HEK293 (cell line): Measurements from ENCODE around the gene HIGD2B.
A peak's percentile ranks its signal among the peaks of the same experiment; 100 is the strongest.
"Not testable (repeated sequence)": the region's sequence is repeated elsewhere in the genome, so short reads cannot be mapped to it uniquely, and the experiment has no call there.

Experiments used
- CTCF ChIA-PET: fragments of 350-600 bp; formaldehyde crosslinking; extraction: SDS; loops from one replicate; lab custom pipeline; 2021; ENCODE audit warnings: antibody characterized with exemption; lab: Yijun Ruan, JAX
- POLR2A ChIA-PET: fragments of 300-600 bp; formaldehyde crosslinking; extraction: SDS; loops from one replicate; lab custom pipeline; 2020; ENCODE audit warnings: antibody characterized with exemption, inconsistent platforms; lab: Yijun Ruan, JAX
- H3K27ac ChIP-seq: fragments of 200-500 bp; sonication (Bioruptor generic); 2 replicates; pipeline ENCODE4 v1.5.1; 2014; ENCODE audit warnings: low read depth, low read length, control low read depth, inconsistent platforms; ENCODE audit errors: extremely low read depth
- H3K36me3 ChIP-seq, 2 experiments: fragments of 200-500 bp in 1 of 2; sonication (Bioruptor generic) in 1 of 2; 1 replicate in 1 of 2; 2 replicates in 1 of 2; pipeline ENCODE4 v1.5.1; 2014 to 2017; ENCODE audit warnings: inconsistent platforms in 2 of 2, low read length in 2 of 2; ENCODE audit not compliant: control insufficient read depth in 2 of 2, insufficient read depth in 1 of 2
- H3K4me1 ChIP-seq: fragments of 200-500 bp; sonication (Bioruptor generic); 2 replicates; pipeline ENCODE4 v1.5.1; 2014; ENCODE audit warnings: mild to moderate bottlenecking, low read length, inconsistent platforms; ENCODE audit not compliant: control insufficient read depth, insufficient read depth
- H3K4me3 ChIP-seq: 2 replicates; pipeline ENCODE4 v1.5.1; 2011; ENCODE audit warnings: low read depth, mild to moderate bottlenecking, control low read depth, low read length, moderate library complexity
- H3K9me3 ChIP-seq: fragments of 200-500 bp; sonication (Bioruptor generic); 2 replicates; pipeline ENCODE4 v1.5.1; 2014; ENCODE audit warnings: low read depth, low read length, inconsistent platforms; ENCODE audit not compliant: control insufficient read depth, insufficient read depth
- GLIS2 ChIP-seq: fragments of 450-650 bp; formaldehyde crosslinking; IDR thresholded peaks from 2 replicates; pipeline ENCODE4 v1.5.1; 2016; ENCODE audit warnings: missing biosample characterization, missing genetic modification characterization
- HOXC10 ChIP-seq: sonication (generic); formaldehyde crosslinking; IDR thresholded peaks from 2 replicates; pipeline ENCODE4 v1.8.1; 2023; ENCODE audit warnings: mild to moderate bottlenecking, missing genetic modification reagents
- MEIS1 ChIP-seq: sonication (generic); formaldehyde crosslinking; IDR thresholded peaks from 2 replicates; pipeline ENCODE4 v1.8.1; 2022; ENCODE audit warnings: missing genetic modification reagents, mild to moderate bottlenecking, borderline replicate concordance
- PRDM1 ChIP-seq: fragments of 450-650 bp; formaldehyde crosslinking; IDR thresholded peaks from 2 replicates; pipeline ENCODE4; 2016; ENCODE audit warnings: missing biosample characterization, missing genetic modification characterization
- SP3 ChIP-seq: fragments of 450-650 bp; formaldehyde crosslinking; IDR thresholded peaks from 2 replicates; pipeline ENCODE4 v1.5.1; 2016; ENCODE audit warnings: missing biosample characterization, missing genetic modification characterization
- YY2 ChIP-seq: fragments of 450-650 bp; formaldehyde crosslinking; IDR thresholded peaks from 2 replicates; pipeline ENCODE4 v1.5.1; 2016; ENCODE audit warnings: missing biosample characterization, missing genetic modification characterization
- ZBTB1 ChIP-seq: fragments of 450-650 bp; formaldehyde crosslinking; IDR thresholded peaks from 2 replicates; pipeline ENCODE4 v1.5.1; 2016; ENCODE audit warnings: missing biosample characterization, missing genetic modification characterization
- ZBTB26 ChIP-seq: fragments of 450-650 bp; formaldehyde crosslinking; optimal IDR thresholded peaks from 2 replicates; pipeline ENCODE3; 2016; ENCODE audit warnings: missing biosample characterization, mild to moderate bottlenecking, missing genetic modification characterization
- ZFP41 ChIP-seq: fragments of 450-650 bp; formaldehyde crosslinking; IDR thresholded peaks from 2 replicates; pipeline ENCODE4 v1.5.1; 2016; ENCODE audit warnings: missing biosample characterization, missing genetic modification characterization, borderline replicate concordance
- ZNF121 ChIP-seq: fragments of 450-650 bp; formaldehyde crosslinking; IDR thresholded peaks from 2 replicates; pipeline ENCODE4 v1.5.1; 2016; ENCODE audit warnings: missing biosample characterization, missing genetic modification characterization
- ZNF19 ChIP-seq: fragments of 450-650 bp; formaldehyde crosslinking; IDR thresholded peaks from 2 replicates; pipeline ENCODE4; 2016; ENCODE audit warnings: missing biosample characterization, missing genetic modification characterization, low read depth
- ZNF366 ChIP-seq: fragments of 450-650 bp; formaldehyde crosslinking; conservative IDR thresholded peaks from 2 replicates; pipeline ENCODE4 v1.5.1; 2016; ENCODE audit warnings: missing biosample characterization, missing genetic modification characterization
- ZNF449 ChIP-seq: fragments of 450-650 bp; formaldehyde crosslinking; IDR thresholded peaks from 2 replicates; pipeline ENCODE4 v1.5.1; 2017; ENCODE audit warnings: missing biosample characterization, mild to moderate bottlenecking, missing genetic modification characterization, moderate library complexity
- ZNF473 ChIP-seq: fragments of 450-650 bp; formaldehyde crosslinking; IDR thresholded peaks from 2 replicates; pipeline ENCODE4 v1.5.1; 2017; ENCODE audit warnings: missing biosample characterization, missing genetic modification characterization
- ZNF530 ChIP-seq: fragments of 450-650 bp; formaldehyde crosslinking; IDR thresholded peaks from 2 replicates; pipeline ENCODE4 v1.5.1; 2016; ENCODE audit warnings: low read depth, missing biosample characterization, missing genetic modification characterization
- ZNF548 ChIP-seq: fragments of 450-650 bp; formaldehyde crosslinking; IDR thresholded peaks from 2 replicates; pipeline ENCODE4 v1.5.1; 2016; ENCODE audit warnings: missing biosample characterization, missing genetic modification characterization
- ZNF585B ChIP-seq: fragments of 450-650 bp; formaldehyde crosslinking; IDR thresholded peaks from 2 replicates; pipeline ENCODE4 v1.5.1; 2016; ENCODE audit warnings: missing biosample characterization, missing genetic modification characterization
- ZNF610 ChIP-seq: fragments of 450-650 bp; formaldehyde crosslinking; IDR thresholded peaks from 2 replicates; pipeline ENCODE4 v1.5.1; 2016; ENCODE audit warnings: missing biosample characterization, missing genetic modification characterization, borderline replicate concordance
- ZNF629 ChIP-seq: fragments of 450-650 bp; formaldehyde crosslinking; IDR thresholded peaks from 2 replicates; pipeline ENCODE4 v1.5.1; 2017; ENCODE audit warnings: missing biosample characterization, missing genetic modification characterization
- ZNF639 ChIP-seq: fragments of 450-650 bp; formaldehyde crosslinking; IDR thresholded peaks from 2 replicates; pipeline ENCODE4 v1.5.1; 2016; ENCODE audit warnings: missing biosample characterization, missing genetic modification characterization
- ZNF777 ChIP-seq: fragments of 450-650 bp; formaldehyde crosslinking; IDR thresholded peaks from 2 replicates; pipeline ENCODE4 v1.5.1; 2017; ENCODE audit warnings: missing biosample characterization, missing genetic modification characterization, borderline replicate concordance

The HIGD2B gene

GRCh38 chr15:72728821-72729220 is 42.8 kb upstream of the HIGD2B start:
- TF ChIP-seq ZNF585B (tag by site-specific recombination) (no peak), ZNF629 (tag by site-specific recombination) (no peak), MEIS1 (no peak)
- H3K36me3 ChIP-seq: peaks cover 18 to 38% of the 10 kb centered on the region in 2 experiments
- ChIA-PET POLR2A (interaction anchor here (0.6 kb wide), 1 partner anchor 50 kb away, joined by 3 read pairs; no protein-coding TSS in a partner anchor), CTCF (interaction anchor here (0.8 kb wide), 1 partner anchor 8 kb away, joined by 5 read pairs; no protein-coding TSS in a partner anchor)
- H3K4me3 ChIP-seq: no peak overlapping the region
- no peaks in the 10 kb centered on the region for H3K4me1 ChIP-seq
- no peak overlapping the region for H3K27ac ChIP-seq
- H3K9me3 ChIP-seq: no peaks in the 10 kb centered on the region

- peaks cover 16 to 34% of the 10 kb centered on the region in 2 experiments for H3K36me3 ChIP-seq
- POLR2A ChIA-PET, H3K4me3 ChIP-seq, H3K9me3 ChIP-seq, H3K4me1 ChIP-seq, H3K27ac ChIP-seq: not testable (repeated sequence)
- CTCF ChIA-PET: interaction anchor here (0.7 to 0.8 kb wide), 2 partner anchors 9 to 1061 kb away, joined by 4 to 5 read pairs; no protein-coding TSS in a partner anchor
Observed at GRCh38 chr15:72728249-72728648, 42.3 kb upstream of the HIGD2B start.

- Histone ChIP-seq H3K9me3 (no peaks in the 10 kb centered on the region), H3K4me3 (no peak overlapping the region), H3K4me1 (no peaks in the 10 kb centered on the region), H3K36me3 (peaks cover 10 to 23% of the 10 kb centered on the region in 2 experiments), H3K27ac (no peak overlapping the region)
- ChIA-PET POLR2A (no interaction called here), CTCF (interaction anchor here (0.9 to 1.4 kb wide), 3 partner anchors 8 to 59 kb away, joined by 3 read pairs; no protein-coding TSS in a partner anchor)
- no peak for TF ChIP-seq YY2 (tag by site-specific recombination)
- TF ChIP-seq ZNF610 (tag by site-specific recombination): no peak
- TF ChIP-seq HOXC10 (CRISPR knock-in tag): no peak
- no peak for TF ChIP-seq ZNF473 (tag by site-specific recombination)
- TF ChIP-seq ZNF121: no peak
- no peak for TF ChIP-seq ZFP41 (tag by site-specific recombination)
- TF ChIP-seq SP3 (tag by site-specific recombination): no peak
- no peak for TF ChIP-seq ZBTB1
Observed at GRCh38 chr15:72727154-72727553, 41.2 kb upstream of the HIGD2B start.

GRCh38 chr15:72725851-72726250 is 39.9 kb upstream of the HIGD2B start:
- H3K9me3 ChIP-seq, H3K4me3 ChIP-seq, H3K27ac ChIP-seq, H3K4me1 ChIP-seq, POLR2A ChIA-PET: not testable (repeated sequence)
- CTCF ChIA-PET: interaction anchor here (0.8 to 1.4 kb wide), 2 partner anchors 10 to 515 kb away, joined by 3 read pairs; no protein-coding TSS in a partner anchor
- TF ChIP-seq ZNF366 (tag by site-specific recombination): peak; percentile 51
- peak; percentile 94 for TF ChIP-seq PRDM1 (tag by site-specific recombination)
- H3K36me3 ChIP-seq: peaks cover 3 to 11% of the 10 kb centered on the region in 2 experiments

GRCh38 chr15:72725446-72725845 is 39.5 kb upstream of the HIGD2B start:
- POLR2A ChIA-PET: no interaction called here
- H3K4me3 ChIP-seq: no peak overlapping the region
- H3K27ac ChIP-seq: no peak overlapping the region
- H3K9me3 ChIP-seq: no peaks in the 10 kb centered on the region
- H3K36me3 ChIP-seq: peaks cover 3 to 8% of the 10 kb centered on the region in 2 experiments
- CTCF ChIA-PET: interaction anchor here (0.8 to 1.4 kb wide), 3 partner anchors 10 to 518 kb away, joined by 3 read pairs; no protein-coding TSS in a partner anchor
- no peaks in the 10 kb centered on the region for H3K4me1 ChIP-seq
- TF ChIP-seq ZNF639 (tag by site-specific recombination): no peak
- TF ChIP-seq SP3 (tag by site-specific recombination): no peak
- no peak for TF ChIP-seq GLIS2 (tag by site-specific recombination)
- no peak for TF ChIP-seq ZNF530 (tag by site-specific recombination)
- TF ChIP-seq ZBTB26 (tag by site-specific recombination): no peak
- no peak for TF ChIP-seq ZNF449 (tag by site-specific recombination)
- no peak for TF ChIP-seq ZNF19 (tag by site-specific recombination)
- TF ChIP-seq ZNF548: no peak
- no peak for TF ChIP-seq ZNF777 (tag by site-specific recombination)
